ENCODE measurements around the gene FMN2.

Gene FMN2

GRCh38 chr1:240293706-240294105, 202.0 kb downstream of the FMN2 start:
- no peak overlapping the region for H3K27ac ChIP-seq
- H3K4me2 ChIP-seq, result no peak overlapping the region
- H4K20me1 ChIP-seq (ENCODE audit: insufficient read depth), result no peaks in the 10 kb centered on the region
- no peak overlapping the region for H3K9ac ChIP-seq
- H3K4me1 ChIP-seq (ENCODE audit: low read depth, poor library complexity, severe bottlenecking), result peaks cover 8% of the 10 kb centered on the region
- H3K4me3 ChIP-seq (IDR thresholded peaks at IDR 0.05; ENCODE audit: insufficient read depth, low read depth, low read length), result no peak overlapping the region
- H3K27me3 ChIP-seq (ENCODE audit: insufficient read depth, low read depth), result no peaks in the 10 kb centered on the region
- no peaks in the 10 kb centered on the region for H3K36me3 ChIP-seq (ENCODE audit: insufficient read depth)
- TF ChIP-seq, protein P1, sequence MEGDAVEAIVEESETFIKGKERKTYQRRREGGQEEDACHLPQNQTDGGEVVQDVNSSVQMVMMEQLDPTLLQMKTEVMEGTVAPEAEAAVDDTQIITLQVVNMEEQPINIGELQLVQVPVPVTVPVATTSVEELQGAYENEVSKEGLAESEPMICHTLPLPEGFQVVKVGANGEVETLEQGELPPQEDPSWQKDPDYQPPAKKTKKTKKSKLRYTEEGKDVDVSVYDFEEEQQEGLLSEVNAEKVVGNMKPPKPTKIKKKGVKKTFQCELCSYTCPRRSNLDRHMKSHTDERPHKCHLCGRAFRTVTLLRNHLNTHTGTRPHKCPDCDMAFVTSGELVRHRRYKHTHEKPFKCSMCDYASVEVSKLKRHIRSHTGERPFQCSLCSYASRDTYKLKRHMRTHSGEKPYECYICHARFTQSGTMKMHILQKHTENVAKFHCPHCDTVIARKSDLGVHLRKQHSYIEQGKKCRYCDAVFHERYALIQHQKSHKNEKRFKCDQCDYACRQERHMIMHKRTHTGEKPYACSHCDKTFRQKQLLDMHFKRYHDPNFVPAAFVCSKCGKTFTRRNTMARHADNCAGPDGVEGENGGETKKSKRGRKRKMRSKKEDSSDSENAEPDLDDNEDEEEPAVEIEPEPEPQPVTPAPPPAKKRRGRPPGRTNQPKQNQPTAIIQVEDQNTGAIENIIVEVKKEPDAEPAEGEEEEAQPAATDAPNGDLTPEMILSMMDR (conservative IDR thresholded peaks at IDR 0.05; ENCODE audit: low read depth, low read length), result no peak
- H2AFZ ChIP-seq (ENCODE audit: low read depth), result no peak overlapping the region
- no peaks in the 10 kb centered on the region for H3K79me2 ChIP-seq (ENCODE audit: insufficient read depth, low read depth)

GRCh38 chr1:240294566-240294965, 202.9 kb downstream of the FMN2 start:
- H3K4me2 ChIP-seq, result no peak overlapping the region
- H3K79me2 ChIP-seq (ENCODE audit: insufficient read depth, low read depth), result no peaks in the 10 kb centered on the region
- no peak overlapping the region for H2AFZ ChIP-seq (ENCODE audit: low read depth)
- H3K9ac ChIP-seq, result no peak overlapping the region
- no peaks in the 10 kb centered on the region for H3K27me3 ChIP-seq (ENCODE audit: insufficient read depth, low read depth)
- H3K4me1 ChIP-seq (ENCODE audit: low read depth, poor library complexity, severe bottlenecking), result peaks cover 8% of the 10 kb centered on the region
- no peaks in the 10 kb centered on the region for H4K20me1 ChIP-seq (ENCODE audit: insufficient read depth)
- H3K27ac ChIP-seq, result no peak overlapping the region
- H3K36me3 ChIP-seq (ENCODE audit: insufficient read depth), result no peaks in the 10 kb centered on the region
- TF ChIP-seq, protein P1 (conservative IDR thresholded peaks at IDR 0.05; ENCODE audit: low read depth, low read length), result no peak
- H3K4me3 ChIP-seq (IDR thresholded peaks at IDR 0.05; ENCODE audit: insufficient read depth, low read depth, low read length), result no peak overlapping the region

DNA sequence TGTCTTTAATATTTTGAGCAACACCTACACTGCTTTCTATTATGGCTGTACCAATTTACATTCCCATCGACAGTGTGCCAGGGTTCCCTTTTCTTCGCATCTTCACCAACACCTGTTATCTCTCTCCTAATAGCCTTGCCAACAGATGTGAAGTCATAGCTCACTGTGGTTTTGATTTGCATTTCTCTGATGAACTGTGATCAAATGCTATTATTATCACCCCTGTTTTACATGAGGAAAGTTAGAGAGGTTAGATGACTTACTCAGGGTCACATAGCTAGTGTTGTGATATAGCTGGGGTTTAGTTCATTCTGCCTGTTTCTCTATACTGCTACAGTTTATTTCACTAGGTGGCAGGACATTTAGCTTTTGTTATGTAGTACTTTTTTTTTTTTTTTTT, 204.1 kb downstream of the FMN2 start:
- TF ChIP-seq, protein P1 (conservative IDR thresholded peaks at IDR 0.05; ENCODE audit: low read depth, low read length), result no peak
- Histone ChIP-seq H4K20me1 (ENCODE audit: insufficient read depth) (no peaks in the 10 kb centered on the region), H3K4me2 (no peak overlapping the region), H3K27me3 (ENCODE audit: insufficient read depth, low read depth) (no peaks in the 10 kb centered on the region), H3K4me1 (ENCODE audit: low read depth, poor library complexity, severe bottlenecking) (peaks cover 8% of the 10 kb centered on the region), H3K79me2 (ENCODE audit: insufficient read depth, low read depth) (no peaks in the 10 kb centered on the region), H3K27ac (no peak overlapping the region), H3K4me3 (IDR thresholded peaks at IDR 0.05; ENCODE audit: insufficient read depth, low read depth, low read length) (no peak overlapping the region), H3K36me3 (ENCODE audit: insufficient read depth) (no peaks in the 10 kb centered on the region), H2AFZ (ENCODE audit: low read depth) (no peak overlapping the region), H3K9ac (no peak overlapping the region)

DNA sequence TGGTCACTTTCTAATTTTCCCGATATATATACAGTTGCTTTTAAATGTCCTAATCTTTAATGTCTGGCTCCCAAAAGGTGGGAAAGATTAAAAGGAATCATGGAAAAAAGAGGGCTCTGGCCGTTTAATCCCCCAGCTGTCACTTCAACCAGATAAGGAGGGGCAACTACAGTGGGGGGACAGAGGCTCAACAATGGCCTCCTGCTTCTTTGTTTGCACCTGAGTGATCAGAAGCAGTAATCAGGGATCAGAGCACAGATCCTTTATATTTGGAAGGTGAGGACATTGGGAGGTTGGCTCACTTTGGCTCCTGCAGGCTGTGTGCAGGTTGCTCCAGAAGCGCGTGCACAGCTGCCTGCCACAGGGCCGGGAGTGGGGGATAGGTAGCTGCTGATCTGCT, 212.8 kb downstream of the FMN2 start:
- H3K79me2 ChIP-seq (ENCODE audit: insufficient read depth, low read depth), result no peaks in the 10 kb centered on the region
- TF ChIP-seq, protein P1 (conservative IDR thresholded peaks at IDR 0.05; ENCODE audit: low read depth, low read length), result no peak

More for the DNA sequence above, 212.8 kb downstream of the FMN2 start:
- Histone ChIP-seq H2AFZ (ENCODE audit: low read depth) (no peak overlapping the region), H3K27me3 (ENCODE audit: insufficient read depth, low read depth) (no peaks in the 10 kb centered on the region), H3K27ac (no peak overlapping the region), H4K20me1 (ENCODE audit: insufficient read depth) (no peaks in the 10 kb centered on the region), H3K36me3 (ENCODE audit: insufficient read depth) (no peaks in the 10 kb centered on the region), H3K4me1 (ENCODE audit: low read depth, poor library complexity, severe bottlenecking) (peaks cover 22% of the 10 kb centered on the region), H3K9ac (no peak overlapping the region), H3K4me2 (no peak overlapping the region), H3K4me3 (IDR thresholded peaks at IDR 0.05; ENCODE audit: insufficient read depth, low read depth, low read length) (no peak overlapping the region)
